HG03039 (cell line): Measurements from ENCODE around the gene ALG13.
"Not testable (repeated sequence)": the region's sequence is repeated elsewhere in the genome, so short reads cannot be mapped to it uniquely, and the experiment has no call there.

Source experiments
- ATAC-seq: cut with Tn5 transposase; IDR thresholded peaks from one replicate; pipeline ENCODE4 v1.9.1; 2021; ENCODE audit warnings: mild to moderate bottlenecking, moderate library complexity; ENCODE audit not compliant: unreplicated experiment

Gene ALG13

GRCh38 chrX:111680988-111681779, at the start of gene ALG13:
TSS of gene ALG13 (plus strand) at chrX:111681170. CDS start at chrX:111681219, 49 bp downstream.
- peak; percentile 98 for ATAC-seq

GRCh38 chrX:111634823-111635729, 45.9 kb upstream of the ALG13 start:
- no peak for ATAC-seq

- no peak for ATAC-seq
These were observed 39.0 kb upstream of the ALG13 start for GRCh38 chrX:111641969-111642368.

GRCh38 chrX:111645165-111645564, 35.8 kb upstream of the ALG13 start:
- ATAC-seq: not testable (repeated sequence)

- no peak for ATAC-seq
These were observed 35.4 kb upstream of the ALG13 start for GRCh38 chrX:111645607-111646006.

- no peak for ATAC-seq
These were observed 34.5 kb upstream of the ALG13 start for GRCh38 chrX:111646515-111646914.

- no peak for ATAC-seq
These were observed 32.2 kb upstream of the ALG13 start for GRCh38 chrX:111648802-111649201.

- no peak for ATAC-seq
These were observed 31.3 kb upstream of the ALG13 start for GRCh38 chrX:111649638-111650037.

GRCh38 chrX:111650845-111651244, 30.1 kb upstream of the ALG13 start:
- ATAC-seq: no peak

GRCh38 chrX:111652719-111653118, 28.3 kb upstream of the ALG13 start:
- no peak for ATAC-seq

GRCh38 chrX:111661241-111661640, 19.7 kb upstream of the ALG13 start:
- no peak for ATAC-seq

GRCh38 chrX:111662292-111662691, 18.7 kb upstream of the ALG13 start:
- ATAC-seq: no peak

GRCh38 chrX:111671668-111672067, 9.3 kb upstream of the ALG13 start:
- ATAC-seq: no peak

GRCh38 chrX:111687305-111687704, 6.3 kb downstream of the ALG13 start:
- no peak for ATAC-seq

- no peak for ATAC-seq
These were observed 14.4 kb downstream of the ALG13 start for GRCh38 chrX:111695297-111695880.

GRCh38 chrX:111719426-111720210, 38.6 kb downstream of the ALG13 start:
- ATAC-seq: no peak

- no peak for ATAC-seq
These were observed 47.1 kb downstream of the ALG13 start for GRCh38 chrX:111728096-111728495.

- ATAC-seq: no peak
These were observed 50.4 kb downstream of the ALG13 start for GRCh38 chrX:111731351-111731750.

GRCh38 chrX:111736571-111736970, 55.6 kb downstream of the ALG13 start:
- ATAC-seq: no peak

- ATAC-seq: no peak
These were observed 61.0 kb downstream of the ALG13 start for GRCh38 chrX:111742018-111742417.

- no peak for ATAC-seq
These were observed 62.3 kb downstream of the ALG13 start for GRCh38 chrX:111743316-111743715.
